Heart right ventricle (tissue), 16 donors: ENCODE results near the gene HCN2. TPM values are rescaled to one million over a fixed set of nuclear protein-coding genes. Genes with fewer than 3 reads are reported as not detected.
"Not testable (repeated sequence)": the region's sequence is repeated elsewhere in the genome, so short reads cannot be mapped to it uniquely, and the experiment has no call there.

ENCODE experiments used
- ATAC-seq, 8 donors: fragments of 200-7000 bp; cut with Tn5 transposase; one replicate each; pipeline ENCODE4 v1.9.1; 2020; ENCODE audit warnings: mild to moderate bottlenecking in 8 of 8, moderate library complexity in 8 of 8, moderate number of reproducible peaks in 1 of 8
- DNase-seq, 2 donors: peaks; one replicate each; pipeline ENCODE4 v3.0.0-alpha.2; 2020
- H3K27ac ChIP-seq, 10 donors: fragments of 200-600 bp; sonication (generic) in 2 of 10; one replicate each; pipeline versions ENCODE4 v1.5.0 to v1.8.0; 2020 to 2022; ENCODE audit warnings: mild to moderate bottlenecking in 3 of 10
- H3K27me3 ChIP-seq, 7 donors: fragments of 200-600 bp; one replicate each; pipeline ENCODE4 v1.8.0; 2021 to 2022; ENCODE audit warnings: mild to moderate bottlenecking in 2 of 7
- H3K36me3 ChIP-seq, 9 donors: fragments of 200-600 bp; sonication (generic) in 1 of 9; one replicate each; pipeline versions ENCODE4 v1.5.0 to v1.8.0; 2020 to 2022; ENCODE audit warnings: mild to moderate bottlenecking in 2 of 9
- H3K4me1 ChIP-seq, 9 donors: fragments of 200-600 bp; sonication (generic) in 1 of 9; one replicate each; pipeline versions ENCODE4 v1.5.0 to v1.8.0; 2020 to 2022; ENCODE audit warnings: mild to moderate bottlenecking in 4 of 9
- H3K4me3 ChIP-seq, 10 donors: fragments of 200-600 bp; sonication (generic) in 2 of 10; one replicate each; pipeline versions ENCODE4 v1.5.0 to v1.8.0; 2020 to 2022; ENCODE audit warnings: mild to moderate bottlenecking in 7 of 10, moderate library complexity in 2 of 10
- H3K9me3 ChIP-seq, 11 donors: fragments of 200-600 bp in 10 of 11; sonication (generic) in 2 of 11; one replicate each; pipeline versions ENCODE4 v1.5.0 to v1.8.0; 2013 to 2022; ENCODE audit warnings: mild to moderate bottlenecking in 2 of 11, control low read depth in 1 of 11, moderate library complexity in 1 of 11
- whole genome bisulfite sequencing, 2 donors: extraction: QIAGEN DNeasy Blood & Tissue Kit; methylation state at CpG; one replicate each; pipeline ENCODE4 v1.1.7; 2013; ENCODE audit warnings: inconsistent platforms in 1 of 2; 5-methylcytosine and 5-hydroxymethylcytosine counted together
- intact Hi-C, 10 donors: fragments of 100-400 bp; cut with DNase I; formaldehyde crosslinking; loops; one replicate each; pipeline versions ENCODE4 v1.11.1 to v1.14.2; 2022
- polyA plus RNA-seq, 2 donors: library from polyadenylated mRNA; stranded (reverse); fragments of 200-250 nt; gene quantifications; one replicate each; pipeline ENCODE4 v1.2.3, GENCODE V29; 2013
- total RNA-seq, 10 donors: library from RNA; stranded (reverse); fragmentation: NEBNext Ultra II Directional in 3 of 10; extraction: Animal tissue kit (Norgen Biotek cat#: 25700) in 3 of 10; gene quantifications; one replicate each; pipeline versions ENCODE4 v1.2.1 to v1.2.4, GENCODE V29; 2021 to 2023
- TF ChIP-seq, protein P1 (sequence below), 9 donors: fragments of 200-600 bp; sonication (generic) in 2 of 9; IDR thresholded peaks; one replicate each; pipeline versions ENCODE4 v1.5.0 to v1.8.0; 2021 to 2022; ENCODE audit warnings: antibody characterized with exemption in 9 of 9, mild to moderate bottlenecking in 5 of 9, moderate library complexity in 1 of 9
- donor health status: Arrhythmogenic right ventricular cardiomyopathy.
- donor health status: ischemic (EF 13 %, LVEDD 7.1; RV severe dilation, severe dysfunction).
- donor health status: healthy with polysubstance abuse.
- donor health status: DM: no; HTN: yes; CAD: no.
- donor health status: DM: no; HTN: no; CAD: no.
- donor health status: ischemic (EF 25% LVEDD 6.9; RV normal size, moderate dysfunction).
- donor health status: ischemic (EF 25% LVEDD 5.7; RV mildly dilated, moderate dysfunction).
- donor health status: healthy.
- donor health status: DM: yes; HTN: yes; CAD: no.
- donor health status: Ischemic cardiomyopathy.
- donor health status: ischemic (EF 35%, LVEDD 5.7; RV mildly dilated, moderate dysfunction).
- donor health status: nonischemic (EF 11% LVEDD 7.7; RV severe dilation, severe dysfunction).
- donor health status: DM: yes; HTN: yes; CAD: no.
- donor health status: PGD.
- donor health status: ischemic (EF 29% LVEDD 5.4; RV normal size, mild dysfunction).
- donor health status: nonischemic (EF 23%, LVEDD 6.1; RV moderate dilation, normal function).

Gene HCN2
- total and polyA plus RNA-seq, 12 donors: 0.90 to 10.7 (median 4.8) TPM

DNA sequence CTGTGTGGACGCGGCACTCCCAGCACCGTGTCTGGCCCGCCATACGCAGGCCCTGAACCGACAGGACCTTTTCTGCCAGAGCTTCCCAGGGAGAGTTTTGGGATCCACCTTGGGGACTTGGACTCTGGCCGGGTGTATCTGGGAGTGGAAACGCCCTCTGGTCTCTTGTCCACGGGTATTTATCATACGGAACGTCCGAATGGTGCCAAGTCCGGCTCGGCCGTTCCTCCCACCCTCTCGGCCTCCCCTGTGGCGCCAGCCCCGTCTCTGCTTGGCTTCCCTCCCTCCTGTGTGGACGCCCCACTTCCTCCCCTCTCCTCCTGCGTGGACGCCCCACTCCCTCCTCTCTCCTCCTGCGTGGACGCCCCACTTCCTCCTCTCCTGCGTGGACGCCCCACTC, 12.1 kb downstream of the HCN2 start:
- Histone ChIP-seq H3K9me3 (peaks cover 0 to 5% (median 0%) of the 10 kb centered on the region in 11 donors), H3K4me3 (no peak overlapping the region), H3K36me3 (no peaks in the 10 kb centered on the region), H3K4me1 (peaks cover 0 to 6% (median 0%) of the 10 kb centered on the region in 9 donors), H3K27ac (no peak overlapping the region), H3K27me3 (peaks cover 0 to 4% (median 0%) of the 10 kb centered on the region in 7 donors)
- intact Hi-C loops: no loop called here
- 64 to 78% methylated on average over 25 of the region's 25 CpGs for WGBS, 2 donors
- TF ChIP-seq, protein P1, sequence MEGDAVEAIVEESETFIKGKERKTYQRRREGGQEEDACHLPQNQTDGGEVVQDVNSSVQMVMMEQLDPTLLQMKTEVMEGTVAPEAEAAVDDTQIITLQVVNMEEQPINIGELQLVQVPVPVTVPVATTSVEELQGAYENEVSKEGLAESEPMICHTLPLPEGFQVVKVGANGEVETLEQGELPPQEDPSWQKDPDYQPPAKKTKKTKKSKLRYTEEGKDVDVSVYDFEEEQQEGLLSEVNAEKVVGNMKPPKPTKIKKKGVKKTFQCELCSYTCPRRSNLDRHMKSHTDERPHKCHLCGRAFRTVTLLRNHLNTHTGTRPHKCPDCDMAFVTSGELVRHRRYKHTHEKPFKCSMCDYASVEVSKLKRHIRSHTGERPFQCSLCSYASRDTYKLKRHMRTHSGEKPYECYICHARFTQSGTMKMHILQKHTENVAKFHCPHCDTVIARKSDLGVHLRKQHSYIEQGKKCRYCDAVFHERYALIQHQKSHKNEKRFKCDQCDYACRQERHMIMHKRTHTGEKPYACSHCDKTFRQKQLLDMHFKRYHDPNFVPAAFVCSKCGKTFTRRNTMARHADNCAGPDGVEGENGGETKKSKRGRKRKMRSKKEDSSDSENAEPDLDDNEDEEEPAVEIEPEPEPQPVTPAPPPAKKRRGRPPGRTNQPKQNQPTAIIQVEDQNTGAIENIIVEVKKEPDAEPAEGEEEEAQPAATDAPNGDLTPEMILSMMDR (IDR thresholded peaks at IDR 0.05): no peak
- DNase-seq (no peak), ATAC-seq (peak in 3 of 8 donors; percentile 11 to 25 (median 20))

DNA sequence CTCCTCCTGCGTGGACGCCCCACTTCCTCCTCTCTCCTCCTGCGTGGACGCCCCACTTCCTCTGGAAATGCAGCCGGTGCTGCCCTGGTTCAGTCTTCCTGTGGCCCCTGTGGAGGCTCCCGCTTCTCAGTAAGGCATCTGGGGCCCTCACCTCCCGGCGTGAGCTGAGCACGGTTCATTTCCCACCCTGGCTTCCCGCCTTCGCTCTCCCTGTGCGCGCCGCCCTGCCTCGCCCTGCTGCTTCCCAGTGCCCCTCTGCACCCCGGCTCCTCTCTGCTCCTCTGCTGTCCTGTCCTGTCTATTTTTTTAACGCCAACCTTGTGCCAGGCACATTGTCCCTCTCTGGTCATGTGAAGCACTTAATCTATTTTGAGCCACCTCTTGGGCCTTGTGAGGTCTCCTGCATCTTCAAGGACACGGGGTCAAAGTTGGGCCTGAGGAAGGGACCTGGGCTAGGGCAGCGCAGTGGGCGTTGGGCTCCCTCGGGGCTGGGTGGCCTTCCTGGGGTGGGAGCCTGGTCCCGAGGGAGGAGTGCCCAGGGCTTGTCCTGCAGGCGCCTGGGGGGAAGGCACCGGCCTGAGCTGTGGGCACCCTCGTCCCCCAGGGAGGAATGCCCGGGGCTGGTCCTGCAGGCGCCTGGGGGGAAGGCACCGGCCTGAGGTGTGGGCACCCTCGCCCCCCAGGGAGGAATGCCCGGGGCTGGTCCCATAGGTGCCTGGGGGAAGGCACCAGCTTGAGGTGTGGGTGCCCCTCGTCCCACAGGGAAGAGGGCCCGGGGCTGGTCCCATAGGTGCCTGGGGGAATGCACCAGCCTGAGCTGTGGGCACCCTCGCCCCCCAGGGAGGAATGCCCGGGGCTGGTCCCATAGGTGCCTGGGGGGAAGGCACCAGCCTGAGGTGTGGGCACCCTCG, 13.0 kb downstream of the HCN2 start:
- H3K27me3 ChIP-seq: no peaks in the 10 kb centered on the region
- H3K9me3 ChIP-seq: peaks cover 0 to 5% (median 0%) of the 10 kb centered on the region in 11 donors
- no peak overlapping the region for H3K4me3 ChIP-seq
- DNase-seq (no peak), ATAC-seq (peak in 6 of 8 donors; percentile 12 to 61 (median 49))
- H3K36me3 ChIP-seq: no peaks in the 10 kb centered on the region
- H3K27ac ChIP-seq: no peak overlapping the region
- peaks cover 0 to 6% (median 0%) of the 10 kb centered on the region in 9 donors for H3K4me1 ChIP-seq
- TF ChIP-seq, protein P1 (IDR thresholded peaks at IDR 0.05): no peak
- intact Hi-C loops: no loop called here
- WGBS, 2 donors: 76 to 81% methylated on average over 34 to 35 of the region's 35 CpGs

DNA sequence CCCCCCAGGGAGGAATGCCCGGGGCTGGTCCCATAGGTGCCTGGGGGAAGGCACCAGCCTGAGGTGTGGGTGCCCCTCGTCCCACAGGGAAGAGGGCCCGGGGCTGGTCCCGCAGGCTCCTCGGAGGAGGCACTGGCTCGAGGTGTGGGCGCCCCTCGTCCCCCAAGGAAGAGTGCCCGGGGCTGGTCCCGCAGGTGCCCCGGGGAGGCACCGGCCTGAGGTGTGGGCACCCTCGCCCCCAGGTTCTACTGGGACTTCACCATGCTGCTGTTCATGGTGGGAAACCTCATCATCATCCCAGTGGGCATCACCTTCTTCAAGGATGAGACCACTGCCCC, 13.6 kb downstream of the HCN2 start:
- H3K4me1 ChIP-seq, H3K4me3 ChIP-seq, H3K27ac ChIP-seq, DNase-seq, H3K36me3 ChIP-seq, H3K27me3 ChIP-seq, H3K9me3 ChIP-seq, intact Hi-C loops: not testable (repeated sequence)
- peak in 1 of 8 donors; percentile 8 for ATAC-seq
- 89 to 94% methylated on average over 13 of the region's 13 CpGs for WGBS, 2 donors

DNA sequence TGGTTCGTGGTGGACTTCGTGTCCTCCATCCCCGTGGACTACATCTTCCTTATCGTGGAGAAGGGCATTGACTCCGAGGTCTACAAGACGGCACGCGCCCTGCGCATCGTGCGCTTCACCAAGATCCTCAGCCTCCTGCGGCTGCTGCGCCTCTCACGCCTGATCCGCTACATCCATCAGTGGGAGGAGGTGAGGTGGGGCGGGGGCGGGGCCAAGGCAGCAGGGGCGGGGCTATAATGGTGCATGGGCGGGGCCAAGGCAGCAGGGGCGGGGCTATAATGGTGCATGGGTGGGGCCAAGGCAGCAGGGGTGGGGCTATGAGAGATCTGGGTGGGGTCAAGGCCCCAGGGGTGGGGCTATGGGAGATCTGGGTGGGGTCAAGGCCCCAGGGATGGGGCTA, 14.1 kb downstream of the HCN2 start:
- WGBS, 2 donors: 92 to 95% methylated on average over 20 of the region's 20 CpGs
- peak in 1 of 8 donors; percentile 7 for ATAC-seq
- H3K27ac ChIP-seq, H3K4me3 ChIP-seq, intact Hi-C loops, H3K27me3 ChIP-seq, H3K4me1 ChIP-seq, H3K36me3 ChIP-seq, DNase-seq, H3K9me3 ChIP-seq: not testable (repeated sequence)

DNA sequence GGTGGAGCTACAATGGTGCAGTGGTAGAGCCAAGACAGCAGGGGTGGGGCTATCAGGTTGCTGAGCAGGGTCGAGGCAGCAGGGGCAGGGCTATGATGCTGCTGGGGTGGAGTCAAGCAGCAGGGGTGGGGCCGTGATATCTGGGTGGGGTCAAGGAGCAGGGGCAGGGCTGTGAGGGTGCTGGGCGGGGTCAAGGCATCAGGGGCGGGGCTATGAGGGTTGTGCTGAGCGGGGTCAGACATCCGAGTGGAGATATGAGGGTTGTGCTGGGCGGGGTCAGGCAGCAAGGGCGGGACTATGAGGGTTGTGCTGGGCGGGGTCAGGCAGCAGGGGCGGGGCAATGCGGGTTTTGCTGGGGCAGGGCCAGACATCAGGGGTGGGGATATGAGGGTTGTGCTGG, 14.7 kb downstream of the HCN2 start:
- intact Hi-C loops: no loop called here
- TF ChIP-seq, protein P1 (IDR thresholded peaks at IDR 0.05): no peak
- no peak overlapping the region for H3K4me3 ChIP-seq
- H3K36me3 ChIP-seq: no peaks in the 10 kb centered on the region
- DNase-seq (no peak), ATAC-seq (no peak)
- H3K4me1 ChIP-seq: peaks cover 0 to 10% (median 5%) of the 10 kb centered on the region in 9 donors
- peaks cover 0 to 5% (median 0%) of the 10 kb centered on the region in 11 donors for H3K9me3 ChIP-seq
- H3K27ac ChIP-seq: no peak overlapping the region
- WGBS, 2 donors: 88 to 92% methylated on average over 10 to 11 of the region's 11 CpGs
- no peaks in the 10 kb centered on the region for H3K27me3 ChIP-seq
